HG03039 (cell line): Measurements from ENCODE around the gene RAP1GAP.

Source experiments
- ATAC-seq: cut with Tn5 transposase; IDR thresholded peaks from one replicate; pipeline ENCODE4 v1.9.1; 2021; ENCODE audit warnings: mild to moderate bottlenecking, moderate library complexity; ENCODE audit not compliant: unreplicated experiment

The RAP1GAP gene

GRCh38 chr1:21663248-21663950 is 5.8 kb downstream of the RAP1GAP start:
- ATAC-seq: no peak

GRCh38 chr1:21662426-21663247 is 6.5 kb downstream of the RAP1GAP start:
- ATAC-seq: no peak

DNA sequence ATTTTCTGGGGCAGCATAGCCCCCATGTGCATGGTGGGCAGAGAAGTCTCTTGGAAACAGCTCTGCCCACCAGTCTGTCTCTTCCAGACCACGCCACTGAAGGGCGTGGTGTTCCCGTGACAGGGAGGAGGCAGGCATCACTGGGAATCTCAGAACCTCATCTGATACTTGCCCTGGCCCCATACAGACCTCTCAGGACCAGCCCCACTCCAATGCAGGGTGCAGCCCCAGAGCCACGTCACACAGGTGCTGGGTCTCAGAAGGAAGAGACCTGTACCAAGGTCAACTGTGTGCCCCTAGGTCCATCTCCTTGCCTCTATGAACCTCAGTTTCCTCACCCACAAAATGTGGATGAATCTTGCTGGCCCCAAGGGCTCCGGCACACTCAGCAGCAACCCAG is 7.3 kb downstream of the RAP1GAP start:
- no peak for ATAC-seq

GRCh38 chr1:21659924-21660326 is 9.2 kb downstream of the RAP1GAP start:
- no peak for ATAC-seq

DNA sequence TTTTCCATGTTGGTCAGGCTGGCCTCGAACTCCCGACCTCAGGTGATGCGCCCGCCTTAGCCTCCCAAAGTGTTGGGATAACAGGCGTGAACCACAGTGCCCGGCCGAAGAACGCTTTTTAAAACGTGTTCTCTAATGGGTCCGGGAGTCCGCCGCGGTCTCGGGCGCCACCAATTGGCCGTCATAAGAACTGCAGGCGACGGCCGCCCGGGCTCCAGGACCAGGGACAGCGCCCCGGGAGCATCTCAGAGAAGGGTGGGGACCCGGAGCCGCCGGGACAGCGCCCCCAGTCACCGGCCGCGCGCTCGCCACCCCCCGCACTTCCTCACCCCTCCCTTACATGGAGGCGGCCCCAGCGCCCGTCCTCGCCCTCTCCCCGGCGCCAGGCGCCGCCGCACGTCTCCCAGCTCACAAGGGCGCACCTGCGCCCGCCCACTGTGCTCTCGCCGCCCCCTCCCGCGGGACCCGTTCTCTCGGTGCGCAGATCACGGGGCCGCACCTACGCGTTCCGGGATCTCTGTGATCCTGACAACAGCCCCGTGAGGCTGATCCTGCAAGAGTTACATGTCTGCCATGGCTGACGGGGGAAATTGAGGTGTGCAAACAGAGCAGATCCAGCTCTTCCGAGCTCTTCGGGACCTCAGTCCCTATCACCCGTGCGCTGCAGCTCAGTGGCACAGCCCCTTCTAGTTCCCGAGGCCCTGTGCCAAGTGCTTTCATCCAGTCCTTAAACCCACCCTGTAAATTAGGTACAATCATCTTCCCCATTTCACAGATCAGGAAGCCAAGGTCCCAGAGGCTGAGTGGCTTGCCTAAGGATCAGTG is 9.8 kb downstream of the RAP1GAP start:
- ATAC-seq: no peak

- no peak for ATAC-seq
Observed at GRCh38 chr1:21657456-21658190, 11.5 kb downstream of the RAP1GAP start.

DNA sequence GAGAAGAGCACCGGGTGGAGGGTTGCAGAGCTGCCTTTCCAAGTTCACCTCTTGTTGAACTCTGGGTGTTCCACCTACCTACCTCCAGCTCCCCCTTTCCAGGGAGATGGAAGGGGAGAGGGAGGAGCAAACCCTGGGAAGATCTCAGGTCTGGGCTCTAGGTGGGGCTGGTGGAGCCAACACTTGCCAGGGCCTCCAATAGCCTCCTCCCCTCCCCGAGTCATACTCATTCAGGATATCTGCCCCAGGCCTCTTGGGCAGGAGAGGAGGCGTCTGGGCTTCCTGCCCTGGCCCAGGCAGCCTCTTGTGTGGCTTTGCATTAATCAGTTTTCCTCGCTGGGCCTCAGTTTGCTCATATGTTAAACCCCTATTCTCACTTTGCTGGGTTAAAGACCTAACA is 13.4 kb downstream of the RAP1GAP start:
- ATAC-seq: no peak

DNA sequence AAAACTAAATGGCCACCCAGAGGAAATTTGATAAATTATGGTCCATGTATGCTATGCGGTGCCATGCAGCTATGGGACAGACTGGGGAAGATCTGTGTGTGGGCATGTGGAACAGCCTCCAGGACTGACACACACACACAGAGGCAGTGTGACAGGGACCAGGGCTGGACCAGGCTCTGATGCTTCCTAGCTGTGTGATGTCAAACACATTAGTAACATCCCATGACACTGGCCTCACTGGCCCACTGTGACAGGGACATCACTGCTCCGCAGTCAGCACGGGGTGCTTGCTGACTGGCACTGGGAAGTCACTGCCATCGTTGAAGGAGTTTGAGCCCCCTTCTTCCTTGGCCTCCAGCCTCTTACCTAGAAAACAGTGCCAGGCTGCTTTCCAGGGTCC is 13.9 kb downstream of the RAP1GAP start:
- ATAC-seq: no peak

GRCh38 chr1:21654209-21654608 is 14.9 kb downstream of the RAP1GAP start:
- no peak for ATAC-seq

- no peak for ATAC-seq
Observed at GRCh38 chr1:21653744-21654100, 15.4 kb downstream of the RAP1GAP start.

- no peak for ATAC-seq
Observed at GRCh38 chr1:21652937-21653743, 16.0 kb downstream of the RAP1GAP start.

DNA sequence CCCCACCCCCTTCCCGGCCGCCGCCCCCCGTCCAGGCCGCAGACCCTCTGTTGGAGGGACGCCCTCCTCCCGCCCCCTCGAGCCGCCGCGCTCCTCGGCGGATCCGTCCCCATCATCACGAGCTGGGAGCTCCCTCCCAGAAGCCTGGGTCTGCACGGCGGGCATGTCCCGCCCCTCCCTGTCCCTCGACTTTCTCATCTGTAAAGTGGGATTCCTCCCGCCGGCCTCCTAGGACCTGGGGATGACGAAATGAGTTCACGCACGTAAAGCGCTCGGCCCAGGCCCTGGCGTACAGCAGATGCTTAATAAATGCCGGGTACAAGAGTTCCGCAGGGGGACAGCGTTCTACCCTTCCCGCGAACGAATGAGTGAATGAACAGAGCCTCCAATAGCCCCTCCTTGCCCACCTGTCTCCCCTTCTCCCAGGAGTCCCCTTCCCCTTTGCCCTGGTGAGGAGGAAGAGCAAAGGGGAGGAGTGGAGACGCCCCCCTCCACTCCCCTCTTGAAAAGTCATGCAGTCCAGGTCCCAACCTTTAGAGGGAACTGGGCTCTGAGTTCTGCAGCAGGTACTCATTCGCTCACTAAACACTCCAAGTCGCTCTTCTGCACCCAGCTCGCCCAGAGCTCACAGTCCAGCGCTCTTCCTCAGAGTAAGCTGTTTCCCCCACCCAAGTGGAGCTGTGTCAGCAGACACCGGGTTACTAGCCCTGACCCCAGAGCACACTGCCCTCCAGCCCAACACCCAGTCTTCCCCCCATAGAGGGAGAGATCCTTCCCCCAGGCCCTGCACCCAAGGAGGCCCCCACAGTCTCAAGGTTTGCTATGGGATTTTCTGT is 16.8 kb downstream of the RAP1GAP start:
- no peak for ATAC-seq

DNA sequence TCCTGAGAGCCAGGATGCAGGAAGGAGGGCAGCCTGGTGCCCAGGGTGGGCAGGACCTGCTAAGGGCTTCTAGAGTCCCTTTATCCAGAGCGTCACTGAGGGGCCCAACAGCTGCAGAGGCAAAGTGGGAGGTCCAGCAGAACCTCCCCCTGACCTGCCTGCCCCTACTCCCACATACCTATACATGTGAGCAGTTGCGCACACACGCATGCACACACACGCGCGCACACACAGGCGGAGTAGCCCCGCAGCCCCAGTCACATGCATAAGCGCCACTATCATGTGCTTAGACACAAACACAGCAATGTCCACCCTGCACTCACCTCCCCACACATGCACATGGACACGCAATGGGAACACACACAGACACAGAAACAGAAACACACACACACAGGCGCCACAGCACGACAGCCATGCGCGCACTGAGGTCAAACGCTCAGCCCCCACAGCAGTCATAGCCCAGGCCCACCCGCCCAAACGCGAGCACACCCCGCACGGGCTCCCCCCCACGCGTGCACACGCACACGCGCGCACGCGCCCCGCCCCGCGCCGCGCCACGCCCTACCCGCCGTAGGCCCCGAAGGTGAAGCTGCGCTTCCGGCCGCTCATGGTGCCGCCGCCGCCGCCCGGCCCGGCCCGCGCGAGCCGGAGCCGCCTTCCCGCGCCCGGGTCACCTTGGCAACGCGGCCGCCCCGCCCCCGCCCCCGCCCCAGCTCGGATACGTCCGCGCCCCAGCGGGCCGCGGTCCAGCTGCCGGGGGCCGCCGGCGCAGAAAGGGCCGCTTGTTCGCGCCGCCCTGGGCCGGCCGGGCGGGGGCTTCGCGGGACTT is 17.7 kb downstream of the RAP1GAP start:
- ATAC-seq: no peak

GRCh38 chr1:21650400-21650799 is 18.8 kb downstream of the RAP1GAP start:
- ATAC-seq: no peak

- ATAC-seq: no peak
Observed at GRCh38 chr1:21649315-21649714, 19.8 kb downstream of the RAP1GAP start.

- ATAC-seq: no peak
Observed at GRCh38 chr1:21648791-21649190, 20.4 kb downstream of the RAP1GAP start.

GRCh38 chr1:21648352-21648730 is 20.8 kb downstream of the RAP1GAP start:
- ATAC-seq: no peak
